GM03348 (cell line): ENCODE measurements around the gene MAML2.
A peak's percentile ranks its signal among the peaks of the same experiment; 100 is the strongest.

Experiments used
- DNase-seq: peaks from one replicate; pipeline ENCODE4 v3.0.0; 2012; ENCODE audit warnings: low spot score

Gene MAML2

GRCh38 chr11:96098511-96099241 lies 244.3 kb downstream of the MAML2 start:
- peak; percentile 32 for DNase-seq

GRCh38 chr11:96097844-96098421 lies 245.1 kb downstream of the MAML2 start:
- peak; percentile 20 for DNase-seq

- no peak for DNase-seq
Measured at GRCh38 chr11:96096360-96096759, 246.6 kb downstream of the MAML2 start.

- no peak for DNase-seq
Measured at GRCh38 chr11:96095884-96096303, 247.1 kb downstream of the MAML2 start.

- no peak for DNase-seq
Measured at GRCh38 chr11:96094156-96094555, 248.8 kb downstream of the MAML2 start.

- DNase-seq = no peak
Measured at GRCh38 chr11:96092511-96092910, 250.5 kb downstream of the MAML2 start.

GRCh38 chr11:96091476-96091875 lies 251.5 kb downstream of the MAML2 start:
- DNase-seq = no peak

- peak; percentile 71 for DNase-seq
Measured at GRCh38 chr11:96090711-96091110, 252.3 kb downstream of the MAML2 start.

- no peak for DNase-seq
Measured at GRCh38 chr11:96088914-96089313, 254.1 kb downstream of the MAML2 start.

GRCh38 chr11:96086111-96086510 lies 256.9 kb downstream of the MAML2 start:
- no peak for DNase-seq

- no peak for DNase-seq
Measured at GRCh38 chr11:96085319-96085930, 257.6 kb downstream of the MAML2 start.

- DNase-seq = no peak
Measured at GRCh38 chr11:96084610-96085318, 258.2 kb downstream of the MAML2 start.

- no peak for DNase-seq
Measured at GRCh38 chr11:96082936-96083335, 260.1 kb downstream of the MAML2 start.

GRCh38 chr11:96082002-96082899 lies 260.7 kb downstream of the MAML2 start:
- no peak for DNase-seq

- DNase-seq = no peak
Measured at GRCh38 chr11:96081561-96081960, 261.4 kb downstream of the MAML2 start.

- DNase-seq = no peak
Measured at GRCh38 chr11:96079691-96080090, 263.3 kb downstream of the MAML2 start.

- DNase-seq = no peak
Measured at GRCh38 chr11:96075532-96075959, 267.4 kb downstream of the MAML2 start.

- DNase-seq = no peak
Measured at GRCh38 chr11:96074551-96075310, 268.3 kb downstream of the MAML2 start.

- DNase-seq = no peak
Measured at GRCh38 chr11:96073536-96073935, 269.5 kb downstream of the MAML2 start.

- no peak for DNase-seq
Measured at GRCh38 chr11:96072592-96072991, 270.4 kb downstream of the MAML2 start.

GRCh38 chr11:96070453-96070852 lies 272.5 kb downstream of the MAML2 start:
- DNase-seq = no peak
